GM10847 (cell line): Measurements from ENCODE around the gene MCRIP1.

Experiments used
- POLR2A ChIP-seq: IDR thresholded peaks from 2 replicates; pipeline ENCODE4 v1.6.1; 2011; ENCODE audit not compliant: insufficient read length; ENCODE audit errors: extremely low read depth

Gene MCRIP1

DNA sequence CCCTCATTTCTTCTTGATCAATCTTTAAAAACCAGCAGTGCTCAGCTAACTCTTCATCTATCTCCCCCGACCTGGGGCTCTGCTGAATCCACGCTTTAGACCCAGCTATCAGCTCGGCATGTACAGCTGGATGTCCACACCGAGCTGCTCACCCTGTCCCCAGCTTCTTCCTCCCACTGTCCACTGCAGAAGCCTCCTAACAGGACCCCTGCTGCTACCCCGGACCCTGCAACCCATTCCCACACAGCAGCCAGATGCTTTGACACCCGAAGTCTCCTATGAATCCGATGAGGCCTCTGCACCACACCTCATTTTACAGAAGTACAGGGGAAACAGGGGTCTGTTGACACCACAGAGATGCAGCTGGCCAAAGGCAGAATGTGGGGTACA lies 15.3 kb downstream of the MCRIP1 start:
- TF ChIP-seq POLR2A = no peak

DNA sequence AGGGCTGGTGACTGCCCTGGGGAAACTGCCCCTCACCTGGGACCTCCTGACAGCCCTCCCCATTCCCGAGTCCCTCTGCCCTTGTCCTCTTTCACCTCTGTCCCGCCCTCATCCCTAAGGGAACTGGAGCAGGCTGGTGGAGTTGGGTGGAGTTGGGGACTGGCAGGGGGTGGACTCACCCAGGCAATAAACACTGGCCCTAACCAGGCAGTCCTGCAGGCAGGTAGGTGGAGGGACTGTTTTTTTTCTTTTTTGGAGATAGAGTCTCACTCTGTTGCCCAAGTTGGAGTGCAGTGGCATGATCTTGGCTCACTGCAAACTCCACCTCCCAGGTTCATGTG lies 17.5 kb downstream of the MCRIP1 start:
- TF ChIP-seq POLR2A = no peak

DNA sequence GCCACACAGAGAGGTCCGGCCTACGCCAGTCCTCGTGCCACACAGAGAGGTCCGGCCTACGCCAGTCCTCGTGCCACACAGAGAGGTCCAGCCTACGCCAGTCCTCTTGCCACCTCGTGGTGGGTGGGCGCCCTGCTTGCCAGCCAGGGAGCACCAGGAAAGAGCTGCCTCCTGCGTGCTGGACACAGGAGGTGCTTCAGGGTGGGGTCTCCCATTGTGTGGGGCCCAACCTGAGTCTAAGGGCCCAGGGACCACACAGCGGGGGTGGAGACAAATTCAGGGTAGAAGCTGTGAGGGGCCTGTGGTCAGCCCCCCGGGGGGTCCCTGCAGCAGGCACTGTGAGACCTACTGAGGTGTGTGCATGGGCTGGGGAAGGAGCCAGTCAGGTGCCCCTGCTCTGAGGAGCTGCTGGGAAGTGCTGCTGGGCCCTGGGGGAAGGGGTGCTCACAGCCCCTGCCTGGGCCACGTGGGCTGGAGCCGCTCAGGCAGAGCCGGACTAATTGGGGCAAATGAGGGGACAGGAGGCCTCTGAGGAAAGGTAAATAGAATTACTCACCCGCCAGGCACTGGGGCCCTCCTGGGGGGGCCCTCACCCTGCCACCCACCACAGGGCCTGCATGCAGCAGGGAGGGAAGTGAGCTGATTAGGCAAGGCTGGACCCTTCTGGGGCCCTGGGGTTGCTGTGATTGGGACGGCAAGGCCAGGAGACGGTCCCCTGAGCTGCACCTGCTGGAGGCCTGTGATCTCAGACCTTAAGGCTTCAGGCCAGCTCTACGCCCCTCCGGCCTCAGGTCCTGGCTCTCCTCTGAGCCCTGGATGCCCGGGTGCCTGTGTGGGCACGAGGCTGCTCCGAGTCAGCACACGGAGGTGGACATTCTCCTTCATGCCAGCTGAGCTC lies 18.1 kb downstream of the MCRIP1 start:
- no peak for TF ChIP-seq POLR2A

DNA sequence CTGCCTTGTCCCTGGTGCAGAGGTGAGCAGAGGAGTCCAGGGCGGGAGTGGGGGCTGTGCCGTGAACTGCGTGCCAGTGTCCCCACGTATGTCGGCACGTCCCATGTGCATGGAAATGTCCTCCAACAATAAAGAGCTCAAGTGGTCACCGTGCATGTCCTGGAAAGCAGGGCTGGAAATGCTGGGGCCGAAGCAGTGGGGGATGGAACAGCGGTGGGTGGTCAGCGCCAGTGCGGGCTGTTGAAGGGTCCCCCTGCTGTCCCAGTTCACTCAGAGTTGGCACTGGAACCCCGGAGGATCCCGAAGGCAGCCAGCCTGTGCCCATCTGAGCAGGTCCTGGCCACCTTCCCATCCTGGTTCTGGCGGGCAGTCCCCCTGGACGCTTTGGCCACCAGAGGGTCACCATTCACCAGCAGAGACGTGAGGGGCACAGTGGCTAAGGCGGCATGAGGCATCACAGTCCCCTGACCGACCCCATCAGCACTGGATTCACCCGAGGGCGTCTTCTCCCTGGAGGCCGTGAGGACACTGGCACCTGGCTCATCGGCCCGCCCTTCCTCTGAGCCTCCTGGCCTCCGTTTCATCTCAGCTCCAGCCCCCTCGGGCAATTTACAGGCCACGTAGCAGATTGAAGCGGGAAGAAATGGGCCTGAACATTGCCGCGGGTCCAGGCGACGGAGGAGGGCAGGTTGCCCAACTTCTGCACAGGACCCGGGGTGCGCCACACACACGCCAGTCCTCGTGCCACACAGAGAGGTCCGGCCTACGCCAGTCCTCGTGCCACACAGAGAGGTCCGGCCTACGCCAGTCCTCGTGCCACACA lies 19.0 kb downstream of the MCRIP1 start:
- no peak for TF ChIP-seq POLR2A

DNA sequence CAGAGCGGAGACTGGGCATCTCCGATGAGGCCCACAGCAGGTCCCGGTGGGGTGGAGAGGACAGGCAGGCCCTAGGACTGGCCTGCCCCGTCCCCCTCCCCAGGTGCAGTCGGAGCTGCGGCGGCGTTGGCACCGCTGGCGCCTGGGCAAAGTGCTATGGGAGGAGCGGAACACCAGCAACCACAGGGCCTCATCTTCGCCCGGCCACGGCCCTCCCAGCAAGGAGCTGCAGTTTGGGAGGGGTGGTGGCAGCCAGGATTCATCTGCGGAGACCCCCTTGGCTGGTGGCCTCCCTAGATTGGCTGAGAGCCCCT lies 19.8 kb downstream of the MCRIP1 start:
- no peak for TF ChIP-seq POLR2A

DNA sequence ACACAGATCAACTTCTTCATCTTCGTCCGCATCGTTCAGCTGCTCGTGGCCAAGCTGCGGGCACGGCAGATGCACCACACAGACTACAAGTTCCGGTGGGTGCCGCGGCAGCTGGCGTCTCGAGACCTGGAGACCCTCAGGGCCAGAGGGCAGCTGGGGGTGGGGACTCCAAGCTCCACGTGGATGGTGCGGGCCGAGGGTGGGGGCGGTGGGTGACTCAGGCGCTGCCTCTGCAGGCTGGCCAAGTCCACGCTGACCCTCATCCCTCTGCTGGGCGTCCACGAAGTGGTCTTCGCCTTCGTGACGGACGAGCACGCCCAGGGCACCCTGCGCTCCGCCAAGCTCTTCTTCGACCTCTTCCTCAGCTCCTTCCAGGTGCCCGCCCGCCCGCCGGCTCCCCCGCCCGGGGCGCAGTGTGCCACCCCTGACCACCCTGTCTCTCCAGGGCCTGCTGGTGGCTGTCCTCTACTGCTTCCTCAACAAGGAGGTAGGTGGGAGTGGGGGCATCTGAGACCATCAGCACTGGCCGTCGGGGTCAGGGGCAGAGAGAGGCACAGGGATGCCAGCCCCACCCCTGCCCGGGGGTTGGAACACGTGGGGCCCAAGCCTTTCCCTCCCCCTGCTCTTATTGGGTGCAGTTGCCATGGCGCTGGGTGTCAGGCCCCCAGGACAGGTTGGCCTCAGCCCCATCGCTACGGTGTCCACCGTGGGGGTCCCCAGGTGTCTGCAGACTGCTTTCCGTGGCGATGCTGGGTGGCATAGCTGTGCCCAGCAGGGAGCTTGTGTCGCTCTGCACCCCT lies 20.3 kb downstream of the MCRIP1 start:
- no peak for TF ChIP-seq POLR2A

DNA sequence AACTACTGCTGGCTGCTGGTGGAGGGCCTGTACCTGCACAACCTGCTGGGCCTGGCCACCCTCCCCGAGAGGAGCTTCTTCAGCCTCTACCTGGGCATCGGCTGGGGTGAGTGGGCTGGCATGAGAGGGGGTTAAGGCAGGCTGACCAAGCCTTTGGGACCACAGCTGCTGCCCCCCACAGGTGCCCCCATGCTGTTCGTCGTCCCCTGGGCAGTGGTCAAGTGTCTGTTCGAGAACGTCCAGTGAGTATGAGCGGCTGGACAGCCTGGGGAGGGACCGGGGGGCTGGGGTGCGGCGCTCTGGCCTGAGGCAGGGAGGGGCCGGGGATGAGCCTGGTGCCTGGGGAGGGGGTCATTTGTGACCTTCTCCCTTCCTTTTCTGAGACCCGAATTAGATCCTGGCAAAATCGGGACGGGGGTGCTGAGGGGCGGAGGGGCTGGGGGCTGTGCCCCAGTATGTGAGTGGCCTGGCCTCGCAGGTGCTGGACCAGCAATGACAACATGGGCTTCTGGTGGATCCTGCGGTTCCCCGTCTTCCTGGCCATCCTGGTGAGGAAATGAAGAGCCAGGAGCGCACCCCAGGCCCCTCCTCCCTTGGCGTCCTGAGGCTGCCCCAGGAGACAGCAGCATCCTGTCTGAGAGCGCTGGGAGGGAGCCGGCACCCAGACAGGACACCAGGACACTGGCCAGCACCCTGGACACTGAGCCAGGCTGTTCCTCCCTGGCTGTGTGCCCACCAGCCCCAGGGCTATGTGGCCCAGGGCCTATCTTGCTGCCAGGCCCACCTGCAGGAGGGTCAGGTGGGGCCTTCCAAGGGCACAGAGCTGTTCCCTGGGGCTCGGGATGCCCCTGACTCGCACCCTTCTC lies 21.2 kb downstream of the MCRIP1 start:
- no peak for TF ChIP-seq POLR2A

DNA sequence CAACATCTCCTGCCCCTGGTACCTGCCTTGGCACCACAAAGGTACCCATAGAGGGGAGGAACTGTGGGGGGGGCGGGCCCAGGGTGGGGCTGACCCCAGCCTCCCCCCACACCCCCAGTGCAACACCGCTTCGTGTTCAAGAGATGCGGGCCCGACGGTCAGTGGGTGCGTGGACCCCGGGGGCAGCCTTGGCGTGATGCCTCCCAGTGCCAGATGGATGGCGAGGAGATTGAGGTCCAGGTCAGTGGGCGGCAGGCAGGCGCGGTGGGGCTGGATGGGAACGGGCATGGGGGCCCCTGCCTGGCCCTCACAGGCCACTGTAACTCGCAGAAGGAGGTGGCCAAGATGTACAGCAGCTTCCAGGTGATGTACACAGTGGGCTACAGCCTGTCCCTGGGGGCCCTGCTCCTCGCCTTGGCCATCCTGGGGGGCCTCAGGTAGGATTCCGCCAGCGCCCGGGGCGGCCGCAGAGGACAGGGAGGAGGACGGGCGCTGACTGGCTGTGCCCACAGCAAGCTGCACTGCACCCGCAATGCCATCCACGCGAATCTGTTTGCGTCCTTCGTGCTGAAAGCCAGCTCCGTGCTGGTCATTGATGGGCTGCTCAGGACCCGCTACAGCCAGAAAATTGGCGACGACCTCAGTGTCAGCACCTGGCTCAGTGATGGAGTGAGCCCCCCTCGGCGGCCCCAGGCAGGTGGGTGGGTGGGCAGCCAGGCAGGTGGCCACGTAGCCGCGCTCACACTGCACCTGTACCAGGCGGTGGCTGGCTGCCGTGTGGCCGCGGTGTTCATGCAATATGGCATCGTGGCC lies 22.0 kb downstream of the MCRIP1 start:
- TF ChIP-seq POLR2A = no peak

DNA sequence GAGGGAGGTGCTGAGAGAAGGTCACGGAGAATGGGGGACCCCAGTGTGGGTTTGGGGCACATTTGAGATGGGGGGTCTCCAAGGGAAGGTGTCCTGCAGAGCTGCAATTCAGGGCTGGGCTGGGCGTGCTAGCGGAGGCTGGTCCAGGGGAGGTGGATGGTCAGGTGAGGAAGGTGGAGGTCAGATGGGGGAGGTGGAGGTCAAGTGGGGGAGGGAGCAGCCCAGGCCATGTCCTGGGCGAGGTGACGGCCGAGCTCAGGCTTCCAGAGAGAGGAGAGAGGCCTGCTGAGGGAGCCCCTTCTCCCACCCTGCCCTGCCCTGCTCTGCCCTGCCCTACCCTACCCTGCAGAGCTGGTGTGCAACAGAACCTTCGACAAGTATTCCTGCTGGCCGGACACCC lies 22.6 kb downstream of the MCRIP1 start:
- no peak for TF ChIP-seq POLR2A

DNA sequence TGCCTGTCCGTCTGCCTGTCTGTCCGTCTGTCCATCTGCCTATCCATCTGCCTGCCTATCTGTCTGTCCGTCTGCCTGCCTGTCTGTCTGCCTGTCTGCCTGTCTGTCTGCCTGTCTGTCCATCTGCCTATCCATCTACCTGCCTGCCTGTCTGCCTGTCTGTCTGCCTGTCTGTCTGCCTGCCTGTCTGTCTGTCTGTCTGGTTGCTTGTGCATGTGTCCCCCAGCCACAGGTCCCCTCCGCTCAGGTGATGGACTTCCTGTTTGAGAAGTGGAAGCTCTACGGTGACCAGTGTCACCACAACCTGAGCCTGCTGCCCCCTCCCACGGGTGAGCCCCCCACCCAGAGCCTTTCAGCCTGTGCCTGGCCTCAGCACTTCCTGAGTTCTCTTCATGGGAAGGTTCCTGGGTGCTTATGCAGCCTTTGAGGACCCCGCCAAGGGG lies 23.5 kb downstream of the MCRIP1 start:
- TF ChIP-seq POLR2A = no peak

DNA sequence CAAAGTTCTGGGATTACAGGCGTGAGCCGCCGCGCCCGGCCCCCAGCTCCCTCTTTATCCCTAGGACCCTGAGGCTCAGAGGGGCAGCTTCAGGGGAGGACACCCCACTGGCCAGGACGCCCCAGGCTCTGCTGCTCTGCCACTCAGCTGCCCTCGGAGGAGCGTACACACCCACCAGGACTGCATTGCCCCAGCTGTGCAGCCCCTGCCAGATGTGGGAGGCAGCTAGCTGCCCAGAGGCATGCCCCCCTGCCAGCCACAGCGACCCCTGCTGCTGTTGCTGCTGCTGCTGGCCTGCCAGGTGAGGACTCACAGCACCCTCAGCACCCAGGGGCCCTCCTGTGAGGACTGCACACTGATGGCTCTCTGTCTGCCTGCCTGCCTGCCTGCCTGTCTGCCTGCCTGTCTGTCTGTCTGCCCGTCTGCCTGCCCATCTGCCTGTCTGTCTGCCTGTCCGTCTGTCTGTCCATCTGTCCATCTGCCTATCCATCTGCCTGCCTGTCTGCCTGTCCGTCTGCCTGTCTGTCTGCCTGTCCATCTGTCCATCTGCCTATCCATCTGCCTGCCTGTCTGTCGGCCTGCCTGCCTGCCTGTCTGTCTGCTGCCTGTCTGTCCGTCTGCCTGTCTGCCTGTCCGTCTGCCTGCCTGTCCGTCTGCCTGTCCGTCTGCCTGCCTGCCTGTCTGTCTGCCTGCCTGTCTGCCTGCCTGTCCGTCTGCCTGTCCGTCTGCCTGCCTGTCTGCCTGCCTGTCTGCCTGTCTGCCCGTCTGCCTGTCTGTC lies 24.1 kb downstream of the MCRIP1 start:
- TF ChIP-seq POLR2A = no peak

DNA sequence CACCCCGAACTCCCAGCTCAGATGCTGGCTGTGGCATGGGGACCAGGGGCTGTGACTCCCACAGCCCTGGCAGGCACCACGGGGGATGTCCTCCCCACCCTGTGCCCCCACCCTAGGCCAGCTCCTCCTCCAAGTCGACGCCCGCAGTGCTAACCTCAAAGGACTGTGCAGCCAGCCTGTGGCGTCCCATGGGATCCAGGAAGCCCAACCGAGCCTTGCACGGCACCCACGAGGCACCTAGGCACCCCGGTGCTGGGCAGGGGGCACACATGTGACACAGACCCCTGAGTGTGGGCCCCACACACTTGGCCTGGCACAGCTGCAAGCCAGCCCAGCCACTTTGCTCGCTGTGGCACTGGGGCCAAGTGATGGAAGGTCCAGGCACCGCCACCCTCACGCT lies 25.3 kb downstream of the MCRIP1 start:
- TF ChIP-seq POLR2A = no peak

DNA sequence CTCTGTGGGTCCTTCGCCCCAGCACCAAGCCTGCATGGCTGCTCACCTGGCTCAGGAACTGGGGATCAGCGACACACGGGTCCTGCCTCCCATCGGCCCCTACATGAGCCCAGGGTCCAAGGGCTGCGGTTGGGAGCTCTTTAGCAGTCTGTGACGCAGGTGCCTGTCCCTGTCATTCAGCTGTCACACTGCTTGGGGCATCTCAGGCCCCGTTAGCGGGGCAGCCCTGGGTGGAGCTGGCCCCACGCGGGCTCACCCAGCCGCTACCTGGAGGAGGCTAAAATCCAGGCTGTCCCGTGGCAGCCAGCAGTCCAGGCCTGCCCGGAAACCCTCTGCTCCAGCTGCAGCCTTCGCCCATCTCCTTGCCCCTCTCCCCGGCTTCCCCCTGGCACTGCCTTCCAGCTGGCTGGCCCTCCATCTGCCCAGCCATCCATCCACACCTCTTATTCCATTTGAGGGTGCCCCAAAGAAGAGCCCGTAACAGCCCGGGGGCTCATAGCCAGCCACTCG lies 25.8 kb downstream of the MCRIP1 start:
- no peak for TF ChIP-seq POLR2A
